Measurements from ENCODE around the gene ITGA5.

GRCh38 chr12:54389134-54389508, 29.9 kb downstream of the ITGA5 start:
- TF ChIP-seq CTCF (IDR thresholded peaks at IDR 0.05) (no peak), POLR2A (IDR thresholded peaks at IDR 0.05) (no peak)
